Stomach (tissue), 4 donors: Measurements from ENCODE around the gene NME7.

ENCODE experiments used
- POLR2A ChIP-seq, 4 donors: fragments of 450-650 bp; IDR thresholded peaks; one replicate each; pipeline ENCODE4 v1.6.1; 2016; ENCODE audit warnings: antibody characterized with exemption in 4 of 4, control low read depth in 2 of 4, mild to moderate bottlenecking in 1 of 4, moderate library complexity in 1 of 4
- POLR2AphosphoS5 ChIP-seq, 3 donors: sonication (generic); formaldehyde crosslinking; IDR thresholded peaks; one replicate each; pipeline ENCODE4 v1.6.1; 2016; ENCODE audit warnings: antibody characterized with exemption in 3 of 3
- TF ChIP-seq, protein P1 (sequence below), 7 experiments: fragments of 450-650 bp in 4 of 7; fragments of 200-600 bp in 3 of 7; sonication (generic) in 3 of 7; IDR thresholded peaks; one replicate each; pipeline ENCODE4 v1.5.1; 2016 to 2019; ENCODE audit warnings: antibody characterized with exemption in 7 of 7, control low read depth in 2 of 7, mild to moderate bottlenecking in 1 of 7

DNA sequence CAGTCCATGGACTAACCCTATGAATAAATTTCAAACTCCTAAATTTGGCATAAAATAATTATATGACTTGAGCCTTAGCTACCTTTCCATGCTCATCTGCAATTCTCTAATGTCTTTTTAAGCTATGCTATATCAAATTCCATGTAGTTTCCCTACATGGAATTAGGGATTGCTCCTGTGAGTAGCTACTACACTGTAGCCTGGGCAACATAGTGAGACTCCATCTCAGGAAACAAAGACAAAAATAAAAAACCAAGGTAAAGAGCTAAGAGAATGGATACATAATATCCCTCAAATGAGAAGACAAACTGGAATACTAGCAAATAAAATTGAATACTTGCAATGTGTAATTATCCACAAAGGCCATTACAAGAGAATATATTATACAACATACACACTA is 223.6 kb downstream of the NME7 start:
- TF ChIP-seq, protein P1, sequence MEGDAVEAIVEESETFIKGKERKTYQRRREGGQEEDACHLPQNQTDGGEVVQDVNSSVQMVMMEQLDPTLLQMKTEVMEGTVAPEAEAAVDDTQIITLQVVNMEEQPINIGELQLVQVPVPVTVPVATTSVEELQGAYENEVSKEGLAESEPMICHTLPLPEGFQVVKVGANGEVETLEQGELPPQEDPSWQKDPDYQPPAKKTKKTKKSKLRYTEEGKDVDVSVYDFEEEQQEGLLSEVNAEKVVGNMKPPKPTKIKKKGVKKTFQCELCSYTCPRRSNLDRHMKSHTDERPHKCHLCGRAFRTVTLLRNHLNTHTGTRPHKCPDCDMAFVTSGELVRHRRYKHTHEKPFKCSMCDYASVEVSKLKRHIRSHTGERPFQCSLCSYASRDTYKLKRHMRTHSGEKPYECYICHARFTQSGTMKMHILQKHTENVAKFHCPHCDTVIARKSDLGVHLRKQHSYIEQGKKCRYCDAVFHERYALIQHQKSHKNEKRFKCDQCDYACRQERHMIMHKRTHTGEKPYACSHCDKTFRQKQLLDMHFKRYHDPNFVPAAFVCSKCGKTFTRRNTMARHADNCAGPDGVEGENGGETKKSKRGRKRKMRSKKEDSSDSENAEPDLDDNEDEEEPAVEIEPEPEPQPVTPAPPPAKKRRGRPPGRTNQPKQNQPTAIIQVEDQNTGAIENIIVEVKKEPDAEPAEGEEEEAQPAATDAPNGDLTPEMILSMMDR (IDR thresholded peaks at IDR 0.05): no peak
- TF ChIP-seq POLR2AphosphoS5 (IDR thresholded peaks at IDR 0.05) (no peak), POLR2A (IDR thresholded peaks at IDR 0.05) (no peak)
